Measurements from ENCODE around the gene NCAM2. TPM values are rescaled to one million over a fixed set of nuclear protein-coding genes. Genes with fewer than 3 reads are reported as not detected.

The NCAM2 gene
- 0.29 and 2.4 TPM in 2 replicates for total RNA-seq

DNA sequence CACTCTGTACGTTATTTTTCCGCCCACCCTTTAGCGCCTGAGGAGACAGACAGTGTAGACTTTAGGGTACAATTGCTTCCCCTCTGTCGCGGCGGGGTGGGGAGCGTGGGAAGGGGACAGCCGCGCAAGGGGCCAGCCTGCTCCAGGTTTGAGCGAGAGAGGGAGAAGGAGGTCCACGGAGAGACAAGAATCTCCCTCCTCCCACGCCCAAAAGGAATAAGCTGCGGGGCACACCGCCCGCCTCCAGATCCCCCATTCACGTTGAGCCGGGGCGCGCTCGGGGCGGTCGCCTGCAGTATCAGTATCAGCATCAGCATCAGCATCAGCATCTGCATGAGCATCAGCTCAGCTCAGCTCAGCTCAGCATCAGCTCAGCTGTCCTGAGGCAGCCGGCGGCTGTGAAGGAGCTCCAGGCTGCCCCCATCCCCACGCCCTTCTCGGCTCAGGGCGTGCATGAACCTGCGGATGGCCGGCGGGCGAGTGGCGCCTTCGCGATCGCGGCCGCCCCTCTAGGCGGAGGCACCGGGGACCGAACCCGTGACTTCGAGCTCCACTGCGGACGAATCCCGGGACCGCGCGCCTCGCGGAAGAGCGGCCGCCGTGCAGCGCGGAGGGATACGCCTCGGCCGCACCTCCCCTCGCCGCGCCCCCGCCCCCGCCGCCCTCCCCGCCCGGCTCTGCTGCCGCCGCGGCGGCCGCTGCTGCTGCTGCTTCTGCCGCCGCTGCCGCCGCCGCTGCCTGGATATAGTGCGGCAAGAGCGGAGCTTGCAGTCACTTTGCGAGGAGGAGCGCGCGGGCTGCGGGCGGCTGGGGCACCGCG is at the start of gene NCAM2:
TSS of gene NCAM2 (plus strand) at position 774 of the 820 bp plus-strand sequence.

Data from placental pericyte (primary cell).